T-helper 2 cell (primary cell): ENCODE data around the gene PHLDB1.

Experiments used
- DNase-seq, 5 experiments: peaks; one replicate each; pipeline versions ENCODE4 v3.0.0 to v3.0.0-alpha.2; 2012 to 2022

PHLDB1 gene

GRCh38 chr11:118622376-118623268 is 15.2 kb downstream of the PHLDB1 start:
- DNase-seq = no peak

GRCh38 chr11:118623269-118623655 is 15.8 kb downstream of the PHLDB1 start:
- DNase-seq = no peak

GRCh38 chr11:118625036-118625690 is 17.7 kb downstream of the PHLDB1 start:
- no peak for DNase-seq

- no peak for DNase-seq
Observed at GRCh38 chr11:118625976-118626375, 18.6 kb downstream of the PHLDB1 start.

GRCh38 chr11:118627566-118627965 is 20.2 kb downstream of the PHLDB1 start:
- no peak for DNase-seq

- no peak for DNase-seq
Observed at GRCh38 chr11:118628031-118628430, 20.6 kb downstream of the PHLDB1 start.

- no peak for DNase-seq
Observed at GRCh38 chr11:118628432-118628831, 21.0 kb downstream of the PHLDB1 start.

- DNase-seq = no peak
Observed at GRCh38 chr11:118628861-118629549, 21.6 kb downstream of the PHLDB1 start.

GRCh38 chr11:118629761-118630661 is 22.6 kb downstream of the PHLDB1 start:
- DNase-seq = no peak

GRCh38 chr11:118631142-118631909 is 23.9 kb downstream of the PHLDB1 start:
- no peak for DNase-seq

GRCh38 chr11:118632577-118633318 is 25.3 kb downstream of the PHLDB1 start:
- DNase-seq = no peak

- DNase-seq = no peak
Observed at GRCh38 chr11:118633319-118633690, 25.9 kb downstream of the PHLDB1 start.

- DNase-seq = no peak
Observed at GRCh38 chr11:118633979-118634378, 26.6 kb downstream of the PHLDB1 start.

- no peak for DNase-seq
Observed at GRCh38 chr11:118634431-118635236, 27.2 kb downstream of the PHLDB1 start.

- no peak for DNase-seq
Observed at GRCh38 chr11:118635237-118635591, 27.8 kb downstream of the PHLDB1 start.

- no peak for DNase-seq
Observed at GRCh38 chr11:118635642-118636041, 28.2 kb downstream of the PHLDB1 start.

- DNase-seq = no peak
Observed at GRCh38 chr11:118636569-118637290, 29.3 kb downstream of the PHLDB1 start.

- DNase-seq = no peak
Observed at GRCh38 chr11:118638726-118639125, 31.3 kb downstream of the PHLDB1 start.

- DNase-seq = no peak
Observed at GRCh38 chr11:118639899-118640298, 32.5 kb downstream of the PHLDB1 start.
